Cerebellar nuclear complex (tissue), 1 donor: ENCODE results near the gene MAFG.

Experiments
- DNase-seq, 2 experiments: peaks; one replicate each; lab custom pipeline; 2025; lab: John Stamatoyannopoulos, UW

MAFG gene

GRCh38 chr17:81939881-81940385, 12.4 kb upstream of the MAFG start:
- no peak for DNase-seq

- DNase-seq = no peak
These were observed 11.7 kb upstream of the MAFG start for GRCh38 chr17:81939218-81939617.

- DNase-seq = no peak
These were observed 8.2 kb upstream of the MAFG start for GRCh38 chr17:81935709-81936084.

- no peak for DNase-seq
These were observed 7.5 kb upstream of the MAFG start for GRCh38 chr17:81934850-81935708.

- DNase-seq = no peak
These were observed 6.7 kb upstream of the MAFG start for GRCh38 chr17:81934098-81934757.

- DNase-seq = no peak
These were observed 5.7 kb upstream of the MAFG start for GRCh38 chr17:81933178-81933699.

- no peak for DNase-seq
These were observed 4.9 kb upstream of the MAFG start for GRCh38 chr17:81932333-81932983.

- no peak for DNase-seq
These were observed 4.2 kb upstream of the MAFG start for GRCh38 chr17:81931557-81932332.

- DNase-seq = no peak
These were observed 3.6 kb upstream of the MAFG start for GRCh38 chr17:81931189-81931556.

GRCh38 chr17:81930142-81931125, 2.9 kb upstream of the MAFG start:
- no peak for DNase-seq

GRCh38 chr17:81929253-81930141, 2.0 kb upstream of the MAFG start:
- DNase-seq = no peak

- no peak for DNase-seq
These were observed 1.2 kb upstream of the MAFG start for GRCh38 chr17:81928544-81929252.

GRCh38 chr17:81927152-81927652, 333 bp downstream of the MAFG start:
- no peak for DNase-seq

GRCh38 chr17:81926451-81927151, 934 bp downstream of the MAFG start:
- no peak for DNase-seq

- no peak for DNase-seq
These were observed 1.6 kb downstream of the MAFG start for GRCh38 chr17:81925860-81926450.

GRCh38 chr17:81924557-81925532, 2.7 kb downstream of the MAFG start:
- no peak for DNase-seq
